ENCODE data around the gene FRS2.

FRS2 gene

DNA sequence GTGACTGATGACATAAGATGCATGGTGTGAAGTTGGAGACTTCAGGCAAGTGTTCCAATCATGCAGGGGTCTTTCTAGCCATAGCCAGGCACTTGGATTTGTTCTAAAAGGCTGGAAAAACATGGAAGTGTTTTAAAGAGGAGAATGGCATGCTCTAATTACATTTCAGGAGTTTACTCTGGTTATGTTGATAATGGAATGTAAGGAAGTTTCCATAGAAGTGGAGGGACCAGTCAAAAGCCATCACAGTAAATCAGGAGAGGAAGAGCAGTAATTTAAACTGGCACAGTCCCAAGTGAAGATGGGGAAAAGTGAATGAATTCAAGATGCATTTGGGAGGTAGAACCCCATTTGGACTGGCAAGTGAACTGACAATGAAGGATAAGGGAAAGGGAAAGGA is 13.9 kb upstream of the FRS2 start:
- H3K9me3 Mint-ChIP-seq, result no peaks in the 10 kb centered on the region
- TF ChIP-seq, protein P1, sequence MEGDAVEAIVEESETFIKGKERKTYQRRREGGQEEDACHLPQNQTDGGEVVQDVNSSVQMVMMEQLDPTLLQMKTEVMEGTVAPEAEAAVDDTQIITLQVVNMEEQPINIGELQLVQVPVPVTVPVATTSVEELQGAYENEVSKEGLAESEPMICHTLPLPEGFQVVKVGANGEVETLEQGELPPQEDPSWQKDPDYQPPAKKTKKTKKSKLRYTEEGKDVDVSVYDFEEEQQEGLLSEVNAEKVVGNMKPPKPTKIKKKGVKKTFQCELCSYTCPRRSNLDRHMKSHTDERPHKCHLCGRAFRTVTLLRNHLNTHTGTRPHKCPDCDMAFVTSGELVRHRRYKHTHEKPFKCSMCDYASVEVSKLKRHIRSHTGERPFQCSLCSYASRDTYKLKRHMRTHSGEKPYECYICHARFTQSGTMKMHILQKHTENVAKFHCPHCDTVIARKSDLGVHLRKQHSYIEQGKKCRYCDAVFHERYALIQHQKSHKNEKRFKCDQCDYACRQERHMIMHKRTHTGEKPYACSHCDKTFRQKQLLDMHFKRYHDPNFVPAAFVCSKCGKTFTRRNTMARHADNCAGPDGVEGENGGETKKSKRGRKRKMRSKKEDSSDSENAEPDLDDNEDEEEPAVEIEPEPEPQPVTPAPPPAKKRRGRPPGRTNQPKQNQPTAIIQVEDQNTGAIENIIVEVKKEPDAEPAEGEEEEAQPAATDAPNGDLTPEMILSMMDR (IDR thresholded peaks at IDR 0.05; ENCODE audit: unreplicated experiment in 3 of 3), result no peak
- H3K4me3 Mint-ChIP-seq, result no peak overlapping the region
- H3K36me3 Mint-ChIP-seq (ENCODE audit: low read depth), result no peaks in the 10 kb centered on the region
- H3K4me1 Mint-ChIP-seq, result no peaks in the 10 kb centered on the region
- H3K27ac Mint-ChIP-seq, result no peak overlapping the region
- H3K27me3 Mint-ChIP-seq (ENCODE audit: low read depth), result no peaks in the 10 kb centered on the region

DNA sequence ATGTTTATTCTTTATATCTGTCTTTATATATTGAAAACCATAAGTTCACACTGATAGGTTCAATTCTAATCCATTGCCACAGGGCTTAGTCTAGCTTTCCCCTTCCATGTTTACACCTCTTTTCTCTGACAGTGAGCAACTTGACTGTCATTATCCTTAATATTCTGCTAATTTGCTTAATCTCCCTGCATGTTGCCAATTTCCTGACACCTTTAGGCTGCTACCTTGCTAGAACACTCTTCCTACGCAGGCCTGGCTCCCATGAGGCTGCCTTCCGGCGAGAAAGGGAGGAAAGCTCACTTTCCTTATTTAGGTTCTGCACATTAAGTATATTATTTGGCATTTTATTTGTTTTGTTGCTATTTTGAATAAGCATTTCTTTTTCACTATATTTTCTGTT is 12.8 kb upstream of the FRS2 start:
- Mint-ChIP-seq H3K4me3 (no peak overlapping the region), H3K9me3 (no peaks in the 10 kb centered on the region), H3K4me1 (peaks cover 3% of the 10 kb centered on the region), H3K36me3 (ENCODE audit: low read depth) (no peaks in the 10 kb centered on the region), H3K27me3 (ENCODE audit: low read depth) (no peaks in the 10 kb centered on the region), H3K27ac (no peak overlapping the region)
- TF ChIP-seq, protein P1 (IDR thresholded peaks at IDR 0.05; ENCODE audit: unreplicated experiment in 3 of 3), result no peak

DNA sequence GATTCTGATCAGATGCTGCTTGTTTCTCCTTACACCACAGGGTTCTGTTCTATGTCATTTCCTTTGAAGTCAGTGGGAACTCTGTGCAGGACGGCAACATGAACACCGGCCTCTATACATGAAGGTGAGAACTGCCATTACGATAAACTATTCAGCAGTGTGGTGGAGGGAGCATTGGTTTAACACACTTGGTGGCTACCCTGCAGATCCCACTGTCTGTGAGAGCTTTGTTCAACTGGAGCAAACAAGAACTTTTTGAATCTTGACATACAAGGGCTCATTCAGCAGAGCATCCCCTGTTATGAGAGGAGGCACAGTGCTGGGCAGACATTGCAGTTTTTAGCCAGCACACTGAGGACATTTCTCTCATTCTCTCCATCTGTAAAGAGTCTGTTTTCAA is 10.7 kb upstream of the FRS2 start:
- H3K27me3 Mint-ChIP-seq (ENCODE audit: low read depth), result no peaks in the 10 kb centered on the region
- TF ChIP-seq, protein P1 (IDR thresholded peaks at IDR 0.05; ENCODE audit: unreplicated experiment in 3 of 3), result no peak

DNA sequence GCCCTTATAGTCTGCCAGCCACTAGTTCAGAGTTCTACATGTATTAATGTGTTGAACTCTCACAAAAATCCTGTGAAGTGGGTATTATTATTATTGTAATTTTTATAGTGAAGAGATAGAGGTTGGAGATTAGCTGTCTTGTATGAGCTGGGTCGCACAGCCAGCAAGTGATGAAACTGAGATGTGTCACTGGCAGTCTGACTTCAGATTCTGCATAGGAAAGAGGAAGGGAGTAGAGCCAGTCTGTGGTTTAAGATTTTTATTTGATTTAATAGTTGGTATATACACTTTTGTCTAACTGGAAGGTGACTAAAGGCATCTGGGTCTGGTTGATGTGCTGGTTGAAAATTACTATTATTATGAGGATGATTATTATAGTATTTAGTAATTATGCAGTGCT is 5.8 kb upstream of the FRS2 start:
- H3K9me3 Mint-ChIP-seq, result no peaks in the 10 kb centered on the region
- no peaks in the 10 kb centered on the region for H3K27me3 Mint-ChIP-seq (ENCODE audit: low read depth)
- TF ChIP-seq, protein P1 (IDR thresholded peaks at IDR 0.05; ENCODE audit: unreplicated experiment in 3 of 3), result no peak
- H3K4me3 Mint-ChIP-seq, result no peak overlapping the region
- no peaks in the 10 kb centered on the region for H3K36me3 Mint-ChIP-seq (ENCODE audit: low read depth)
- no peak overlapping the region for H3K27ac Mint-ChIP-seq
- H3K4me1 Mint-ChIP-seq, result peaks cover 4% of the 10 kb centered on the region

More for the DNA sequence above, 10.7 kb upstream of the FRS2 start:
- Mint-ChIP-seq H3K4me3 (no peak overlapping the region), H3K27ac (peak overlapping the region in 1 of 3 experiments; percentile 11), H3K9me3 (no peaks in the 10 kb centered on the region), H3K36me3 (ENCODE audit: low read depth) (no peaks in the 10 kb centered on the region), H3K4me1 (peaks cover 4% of the 10 kb centered on the region)

DNA sequence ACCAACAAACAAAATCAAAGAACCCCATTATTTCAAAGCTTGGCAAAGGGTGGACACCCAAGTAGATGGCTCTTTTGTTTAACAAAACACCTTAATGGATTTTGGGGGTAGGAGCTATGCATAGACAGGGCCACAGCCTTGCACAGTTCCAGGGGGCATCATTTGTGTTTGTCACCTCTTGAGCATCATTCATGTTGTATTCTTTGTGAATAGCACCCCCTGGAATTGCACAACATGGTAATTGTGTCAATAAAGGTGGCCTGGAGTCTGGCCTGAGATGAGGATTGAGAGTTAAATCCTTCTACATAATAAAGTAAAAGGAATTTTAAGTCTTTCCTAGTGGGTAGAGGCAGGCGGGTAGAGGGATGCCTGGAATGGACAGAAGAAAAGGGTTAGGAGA is 3.3 kb upstream of the FRS2 start:
- TF ChIP-seq, protein P1 (IDR thresholded peaks at IDR 0.05; ENCODE audit: unreplicated experiment in 3 of 3), result no peak
- Mint-ChIP-seq H3K4me1 (peaks cover 17% of the 10 kb centered on the region), H3K36me3 (ENCODE audit: low read depth) (no peaks in the 10 kb centered on the region), H3K9me3 (no peaks in the 10 kb centered on the region), H3K27me3 (ENCODE audit: low read depth) (no peaks in the 10 kb centered on the region), H3K27ac (peak overlapping the region in 1 of 3 experiments; percentile 70), H3K4me3 (peak overlapping the region in 2 of 3 experiments; percentile 51 to 55)

DNA sequence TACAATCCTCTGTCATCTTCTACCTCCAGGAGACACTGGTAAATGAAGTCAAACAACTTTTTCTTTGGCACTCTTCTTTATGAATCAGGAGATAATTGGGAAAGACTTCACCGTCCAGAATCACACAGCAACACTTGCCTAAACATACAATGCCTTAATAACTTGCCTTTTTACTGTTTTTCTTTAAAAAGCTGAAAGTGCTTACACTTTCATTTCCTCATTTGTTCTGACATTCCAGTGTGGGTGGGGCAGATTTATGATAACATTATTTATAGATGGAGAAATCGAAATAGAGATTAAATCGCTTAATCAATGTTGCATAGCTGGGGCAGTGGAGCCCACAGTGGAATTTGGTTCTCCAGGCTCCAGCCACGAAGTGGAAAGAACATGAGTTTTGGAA is 2.8 kb upstream of the FRS2 start:
- peaks cover 20% of the 10 kb centered on the region for H3K4me1 Mint-ChIP-seq
- H3K4me3 Mint-ChIP-seq, result peak overlapping the region in 2 of 3 experiments; percentile 13 to 38

More for the DNA sequence above, 2.8 kb upstream of the FRS2 start:
- Mint-ChIP-seq H3K9me3 (no peaks in the 10 kb centered on the region), H3K27ac (peak overlapping the region in 2 of 3 experiments; percentile 34 to 70), H3K27me3 (ENCODE audit: low read depth) (no peaks in the 10 kb centered on the region), H3K36me3 (ENCODE audit: low read depth) (no peaks in the 10 kb centered on the region)
- TF ChIP-seq, protein P1 (IDR thresholded peaks at IDR 0.05; ENCODE audit: unreplicated experiment in 3 of 3), result no peak
